HepG2 (cell line): Measurements from ENCODE around the gene DNAJC30. TPM values are rescaled to one million over a fixed set of nuclear protein-coding genes. Genes with fewer than 3 reads are reported as not detected.

Experiments used
- ATF6 ChIP-seq: sonication (generic); formaldehyde crosslinking; conservative IDR thresholded peaks from 2 replicates; pipeline ENCODE4 v1.4.0; 2020; ENCODE audit warnings: missing genetic modification reagents
- ETV5 ChIP-seq: IDR thresholded peaks from 2 replicates; pipeline ENCODE4 v1.6.1; 2018; ENCODE audit warnings: missing biosample characterization, missing genetic modification reagents, inconsistent platforms, borderline replicate concordance
- HMG20A ChIP-seq: IDR thresholded peaks from 2 replicates; pipeline ENCODE4 v1.6.1; 2016; ENCODE audit warnings: borderline replicate concordance
- HNF1B ChIP-seq: sonication (generic); formaldehyde crosslinking; IDR thresholded peaks from 2 replicates; pipeline ENCODE4 v1.5.1; 2020; ENCODE audit warnings: mild to moderate bottlenecking, moderate library complexity, missing genetic modification reagents
- HOXA7 ChIP-seq: sonication (generic); formaldehyde crosslinking; IDR thresholded peaks from 2 replicates; pipeline ENCODE4 v1.8.1; 2022; ENCODE audit warnings: mild to moderate bottlenecking, missing genetic modification reagents, moderate library complexity
- MLLT10 ChIP-seq: sonication (generic); formaldehyde crosslinking; IDR thresholded peaks from 2 replicates; pipeline ENCODE4 v1.4.0; 2020; ENCODE audit warnings: missing genetic modification reagents
- NFATC3 ChIP-seq: sonication (generic); formaldehyde crosslinking; IDR thresholded peaks from 2 replicates; pipeline ENCODE4 v1.5.1; 2020; ENCODE audit warnings: mild to moderate bottlenecking, missing genetic modification reagents
- SNAPC4 ChIP-seq: sonication (generic); formaldehyde crosslinking; IDR thresholded peaks from 2 replicates; pipeline ENCODE4 v1.4.0; 2020; ENCODE audit warnings: mild to moderate bottlenecking, missing genetic modification reagents
- ZFAT ChIP-seq: sonication (generic); formaldehyde crosslinking; conservative IDR thresholded peaks from 2 replicates; pipeline ENCODE4 v1.8.1; 2023; ENCODE audit warnings: missing genetic modification reagents, inconsistent platforms
- ZFP82 ChIP-seq: sonication (generic); formaldehyde crosslinking; IDR thresholded peaks from 2 replicates; pipeline ENCODE4 v1.5.1; 2020; ENCODE audit warnings: mild to moderate bottlenecking, missing genetic modification reagents, borderline replicate concordance
- ZNF430 ChIP-seq: sonication (generic); formaldehyde crosslinking; IDR thresholded peaks from 2 replicates; pipeline ENCODE4 v1.9.0; 2021; ENCODE audit warnings: mild to moderate bottlenecking, missing genetic modification reagents
- ZNF530 ChIP-seq: sonication (generic); formaldehyde crosslinking; IDR thresholded peaks from 2 replicates; pipeline ENCODE4 v1.5.0; 2020; ENCODE audit warnings: low read depth, mild to moderate bottlenecking, missing genetic modification reagents
- ZNF574 ChIP-seq: sonication (generic); formaldehyde crosslinking; IDR thresholded peaks from 2 replicates; pipeline ENCODE4 v1.4.0; 2020; ENCODE audit warnings: missing genetic modification reagents
- ZSCAN22 ChIP-seq: sonication (generic); formaldehyde crosslinking; IDR thresholded peaks from 2 replicates; pipeline ENCODE4 v1.4.0; 2020; ENCODE audit warnings: mild to moderate bottlenecking, missing genetic modification reagents
- polyA plus RNA-seq, 8 experiments: library from polyadenylated mRNA; depleted of rRNA in 3 of 8; stranded (reverse) in 7 of 8; unstranded in 1 of 8; fragments of >200 nt; fragmentation: Illumina TruSeq in 4 of 8; extraction: Trizol in 4 of 8; gene quantifications; 2 replicates each; pipeline versions ENCODE4 v1.2.1 to v1.2.3, GENCODE V29; 2011 to 2016; ENCODE audit warnings: low read depth in 4 of 8, missing spikeins in 1 of 8, mixed read lengths in 1 of 8; ENCODE audit not compliant: insufficient read depth in 1 of 8
- total RNA-seq, 5 experiments: library from RNA; depleted of rRNA; stranded (reverse); fragments of >200 nt; fragmentation: Illumina TruSeq; extraction: Trizol; gene quantifications; 2 replicates each; pipeline ENCODE4 v1.2.3, GENCODE V29; 2016; ENCODE audit warnings: low read depth in 1 of 5
- TF ChIP-seq, protein P1 (sequence below): IDR thresholded peaks from 2 replicates; pipeline ENCODE4 v1.6.1; 2016; ENCODE audit warnings: missing genetic modification reagents, missing compliant biosample characterization
- TF ChIP-seq, protein P2 (sequence below): sonication (generic); formaldehyde crosslinking; IDR thresholded peaks from 2 replicates; pipeline ENCODE4 v1.8.0; 2022; ENCODE audit warnings: missing genetic modification reagents, low read depth, mild to moderate bottlenecking, borderline replicate concordance

DNAJC30 gene
- total and polyA plus RNA-seq, 2 of the 13 experiments (the other 11 are each of a cell fraction or from before 2014, with no cell fraction given) = 3.3 to 3.8 TPM

DNA sequence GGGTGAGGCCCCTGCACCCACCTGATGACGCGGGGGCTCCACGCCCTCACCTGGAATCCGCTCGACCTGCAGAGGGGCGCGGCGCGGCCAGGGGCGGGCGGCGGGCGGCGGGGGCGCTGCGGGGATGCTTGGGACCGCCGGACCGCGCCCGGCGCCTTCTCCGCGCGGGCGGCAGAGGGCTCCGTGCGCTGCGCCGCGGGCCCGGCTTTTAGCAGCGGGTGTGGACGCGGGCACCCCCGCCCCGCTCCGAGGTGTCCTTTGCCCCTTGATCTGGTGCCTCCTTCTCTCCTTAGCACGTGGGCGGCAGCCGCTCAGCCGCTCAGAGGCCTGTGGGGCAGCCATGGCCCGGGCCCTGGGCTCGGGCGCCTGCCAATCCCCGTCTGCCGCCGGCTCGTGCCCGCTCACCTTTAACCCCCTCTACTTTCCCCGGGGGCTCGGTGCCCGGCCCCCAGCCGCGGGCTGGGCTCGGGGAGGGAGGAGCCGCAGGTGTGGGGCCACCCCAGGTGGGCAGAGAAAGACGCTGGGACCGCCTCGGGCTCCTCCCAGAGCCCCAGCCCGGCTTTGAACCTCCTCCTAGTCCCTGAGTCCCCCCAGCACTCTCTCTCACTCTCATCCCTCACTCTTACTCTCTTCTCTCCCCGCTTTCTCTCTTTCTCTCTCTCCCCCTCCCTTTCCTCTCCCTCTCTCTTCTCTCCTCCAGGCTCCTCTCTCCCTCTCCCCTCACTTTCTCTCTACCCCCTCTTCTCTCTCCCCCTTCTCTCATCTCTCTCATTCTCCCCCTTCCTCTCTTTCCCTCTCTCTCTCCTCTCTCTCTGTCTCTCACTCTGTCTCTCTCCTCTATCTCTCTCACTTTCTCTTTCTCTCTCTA lies 35.3 kb downstream of the DNAJC30 start (continued):
- TF ChIP-seq ZNF430 (CRISPR knock-in tag) = peak; percentile 48
- no peak for TF ChIP-seq SNAPC4
- no peak for TF ChIP-seq ATF6 (CRISPR knock-in tag)
- TF ChIP-seq NFATC3 = no peak
- TF ChIP-seq ZSCAN22 (CRISPR knock-in tag) = no peak
- TF ChIP-seq HOXA7 (CRISPR knock-in tag) = no peak
- TF ChIP-seq HMG20A (CRISPR knock-in tag) = no peak
- TF ChIP-seq ZNF530 (CRISPR knock-in tag) = no peak
- TF ChIP-seq ETV5 (CRISPR knock-in tag) = peak; percentile 33; the same call in 1 of the 2 replicates
- TF ChIP-seq, protein P1, sequence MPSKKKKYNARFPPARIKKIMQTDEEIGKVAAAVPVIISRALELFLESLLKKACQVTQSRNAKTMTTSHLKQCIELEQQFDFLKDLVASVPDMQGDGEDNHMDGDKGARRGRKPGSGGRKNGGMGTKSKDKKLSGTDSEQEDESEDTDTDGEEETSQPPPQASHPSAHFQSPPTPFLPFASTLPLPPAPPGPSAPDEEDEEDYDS (CRISPR knock-in tag) = peak; percentile 38; the same call in 1 of the 2 replicates
- no peak for TF ChIP-seq ZFAT
- no peak for TF ChIP-seq ZFP82 (CRISPR knock-in tag)
- peak; percentile 56; the same call in 1 of the 2 replicates for TF ChIP-seq HNF1B
- TF ChIP-seq, protein P2, sequence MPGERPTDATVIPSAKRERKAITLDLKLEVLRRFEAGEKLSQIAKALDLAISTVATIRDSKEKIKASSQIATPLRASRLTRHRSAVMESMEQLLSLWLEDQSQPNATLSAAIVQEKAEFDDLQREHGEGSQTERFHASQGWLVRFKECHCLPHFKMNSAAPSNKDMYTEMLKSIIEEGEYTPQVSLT = no peak
- no peak for TF ChIP-seq MLLT10 (CRISPR knock-in tag)
- TF ChIP-seq ZNF574 (CRISPR knock-in tag) = peak; percentile 80
